KMS-11 (cell line): ENCODE measurements around the gene KRTAP2-2.

ENCODE experiments used
- H2AFZ ChIP-seq: fragments of 200-600 bp; sonication (generic); 2 replicates; pipeline ENCODE4 v1.6.1; 2016; ENCODE audit warnings: antibody characterized with exemption, mixed run types, low read depth
- H3K27ac ChIP-seq: fragments of 200-600 bp; sonication (generic); 2 replicates; pipeline ENCODE4 v1.6.1; 2016; ENCODE audit warnings: mild to moderate bottlenecking, mixed run types
- H3K27me3 ChIP-seq: fragments of 200-600 bp; sonication (generic); 2 replicates; pipeline ENCODE4 v1.6.1; 2017; ENCODE audit warnings: mild to moderate bottlenecking, low read depth, mixed run types, moderate library complexity; ENCODE audit not compliant: insufficient read depth
- H3K36me3 ChIP-seq: fragments of 200-600 bp; sonication (generic); 2 replicates; pipeline ENCODE4 v1.6.1; 2017; ENCODE audit warnings: mild to moderate bottlenecking, mixed run types; ENCODE audit not compliant: insufficient read depth
- H3K4me1 ChIP-seq: fragments of 200-600 bp; sonication (generic); 2 replicates; pipeline ENCODE4 v1.6.1; 2016; ENCODE audit warnings: mild to moderate bottlenecking, low read depth, mixed run types; ENCODE audit not compliant: poor library complexity, severe bottlenecking
- H3K4me2 ChIP-seq: fragments of 200-600 bp; sonication (generic); 2 replicates; pipeline ENCODE4 v1.7.0; 2016; ENCODE audit warnings: mild to moderate bottlenecking, mixed run types
- H3K4me3 ChIP-seq: fragments of 200-600 bp; sonication (generic); IDR thresholded peaks from 2 replicates; pipeline ENCODE4 v1.6.1; 2017; ENCODE audit warnings: low read depth, low read length, mixed read lengths; ENCODE audit not compliant: insufficient read depth
- H3K79me2 ChIP-seq: fragments of 200-600 bp; sonication (generic); 2 replicates; pipeline ENCODE4 v1.6.1; 2016; ENCODE audit warnings: low read depth, mixed run types; ENCODE audit not compliant: insufficient read depth
- H3K9ac ChIP-seq: fragments of 200-600 bp; sonication (generic); 2 replicates; pipeline ENCODE4 v1.6.1; 2016; ENCODE audit warnings: mild to moderate bottlenecking, mixed run types
- H4K20me1 ChIP-seq: fragments of 200-600 bp; sonication (generic); 2 replicates; pipeline ENCODE4 v1.6.1; 2016; ENCODE audit warnings: mild to moderate bottlenecking, mixed run types; ENCODE audit not compliant: insufficient read depth
- CTCF ChIP-seq: fragments of 200-600 bp; sonication (generic); conservative IDR thresholded peaks from 2 replicates; pipeline ENCODE4 v1.6.1; 2017; ENCODE audit warnings: low read depth, mild to moderate bottlenecking, antibody characterized with exemption, low read length, moderate library complexity, mixed read lengths

The KRTAP2-2 gene

GRCh38 chr17:41019415-41019814 lies 35.6 kb downstream of the KRTAP2-2 start:
- no peak overlapping the region for H3K27ac ChIP-seq
- H4K20me1 ChIP-seq = no peaks in the 10 kb centered on the region
- H2AFZ ChIP-seq = no peak overlapping the region
- H3K4me1 ChIP-seq = no peaks in the 10 kb centered on the region
- no peak overlapping the region for H3K9ac ChIP-seq
- no peak overlapping the region for H3K4me3 ChIP-seq
- H3K79me2 ChIP-seq = no peaks in the 10 kb centered on the region
- H3K27me3 ChIP-seq = no peaks in the 10 kb centered on the region
- no peak overlapping the region for H3K4me2 ChIP-seq
- H3K36me3 ChIP-seq = no peaks in the 10 kb centered on the region
- TF ChIP-seq CTCF = no peak

DNA sequence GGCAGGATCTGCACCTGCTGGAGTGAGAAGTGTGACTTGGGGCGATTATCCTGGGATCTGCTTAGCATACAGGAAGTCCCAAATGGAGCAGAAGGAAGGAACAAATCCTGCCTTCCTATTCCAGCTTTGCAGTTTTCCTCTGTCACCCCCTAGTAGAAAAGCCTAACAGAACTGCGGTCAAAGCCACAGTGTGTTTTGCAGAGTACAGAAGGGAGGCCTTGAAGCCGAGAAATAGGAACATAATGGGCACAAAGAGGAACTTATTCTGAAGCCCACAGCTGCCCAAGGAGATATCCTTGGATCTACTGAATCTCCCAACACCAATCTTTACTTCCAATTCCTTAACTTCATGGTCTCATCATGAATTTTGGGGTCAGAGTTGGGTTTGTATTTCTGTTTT lies 36.5 kb downstream of the KRTAP2-2 start:
- Histone ChIP-seq H3K4me1 (no peaks in the 10 kb centered on the region), H3K9ac (no peak overlapping the region), H2AFZ (no peak overlapping the region), H3K36me3 (no peaks in the 10 kb centered on the region), H4K20me1 (no peaks in the 10 kb centered on the region), H3K4me2 (no peak overlapping the region), H3K4me3 (no peak overlapping the region), H3K27me3 (no peaks in the 10 kb centered on the region), H3K79me2 (no peaks in the 10 kb centered on the region), H3K27ac (no peak overlapping the region)
- no peak for TF ChIP-seq CTCF

GRCh38 chr17:41016578-41017215 lies 38.3 kb downstream of the KRTAP2-2 start:
- H3K79me2 ChIP-seq = no peaks in the 10 kb centered on the region
- H3K4me1 ChIP-seq = no peaks in the 10 kb centered on the region
- H3K9ac ChIP-seq = no peak overlapping the region
- H4K20me1 ChIP-seq = no peaks in the 10 kb centered on the region
- H3K36me3 ChIP-seq = no peaks in the 10 kb centered on the region
- H3K4me2 ChIP-seq = no peak overlapping the region
- H3K27ac ChIP-seq = no peak overlapping the region
- H2AFZ ChIP-seq = no peak overlapping the region
- no peak for TF ChIP-seq CTCF
- no peak overlapping the region for H3K4me3 ChIP-seq
- H3K27me3 ChIP-seq = no peaks in the 10 kb centered on the region

DNA sequence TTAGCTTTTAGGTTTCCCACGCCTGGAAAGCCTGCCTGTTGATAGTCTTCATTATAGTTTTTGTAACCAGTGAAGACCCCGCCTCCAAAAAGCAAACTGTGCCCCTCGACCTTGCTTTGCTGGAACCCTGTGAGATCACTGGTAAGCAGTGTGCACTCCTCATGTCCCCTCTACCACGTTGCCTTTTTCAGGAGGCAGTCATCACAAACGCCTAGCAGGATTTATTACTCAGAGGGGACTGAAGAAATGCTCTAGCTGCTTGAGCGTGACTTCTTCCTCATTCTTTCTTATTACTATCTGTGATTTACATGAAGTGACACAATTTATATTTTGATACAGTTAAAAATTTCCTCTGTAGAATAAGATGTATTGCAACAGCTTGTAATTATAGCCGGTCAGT lies 39.6 kb downstream of the KRTAP2-2 start:
- no peak overlapping the region for H3K4me2 ChIP-seq
- H3K27me3 ChIP-seq = no peaks in the 10 kb centered on the region
- H4K20me1 ChIP-seq = no peaks in the 10 kb centered on the region
- H3K27ac ChIP-seq = no peak overlapping the region
- H3K36me3 ChIP-seq = no peaks in the 10 kb centered on the region
- H3K4me3 ChIP-seq = no peak overlapping the region
- H3K4me1 ChIP-seq = no peaks in the 10 kb centered on the region
- H2AFZ ChIP-seq = no peak overlapping the region
- H3K9ac ChIP-seq = no peak overlapping the region
- no peaks in the 10 kb centered on the region for H3K79me2 ChIP-seq
- no peak for TF ChIP-seq CTCF
